GM18951 (cell line): ENCODE results near the gene IBA57.
"Not testable (repeated sequence)": the region's sequence is repeated elsewhere in the genome, so short reads cannot be mapped to it uniquely, and the experiment has no call there.

Experiments
- POLR2A ChIP-seq: IDR thresholded peaks from 4 replicates; pipeline ENCODE4 v1.6.1; 2011; ENCODE audit warnings: mild to moderate bottlenecking; ENCODE audit not compliant: insufficient read length, insufficient read depth; ENCODE audit errors: extremely low read depth
- in situ Hi-C: fragments of 300-500 bp; cut with MboI; formaldehyde crosslinking; loops from one replicate; pipeline ENCODE4 v1.12.0; 2022; ENCODE audit warnings: low sequenced_read_pairs, mixed read lengths, inconsistent platforms; ENCODE audit not compliant: unreplicated experiment

Gene IBA57

GRCh38 chr1:228176461-228177182 lies 11.0 kb downstream of the IBA57 start:
- in situ Hi-C loops, result no loop called here
- no peak for TF ChIP-seq POLR2A

- in situ Hi-C loops, result no loop called here
- no peak for TF ChIP-seq POLR2A
Measured at GRCh38 chr1:228177183-228177475, 11.5 kb downstream of the IBA57 start.

- no peak for TF ChIP-seq POLR2A
- in situ Hi-C loops, result no loop called here
Measured at GRCh38 chr1:228177721-228178710, 12.4 kb downstream of the IBA57 start.

GRCh38 chr1:228178737-228179684 lies 13.4 kb downstream of the IBA57 start:
- TF ChIP-seq POLR2A, result no peak
- in situ Hi-C loops, result no loop called here

- no peak for TF ChIP-seq POLR2A
- in situ Hi-C loops, result no loop called here
Measured at GRCh38 chr1:228180271-228180958, 14.8 kb downstream of the IBA57 start.

GRCh38 chr1:228180959-228181644 lies 15.5 kb downstream of the IBA57 start:
- no peak for TF ChIP-seq POLR2A
- in situ Hi-C loops, result no loop called here

GRCh38 chr1:228181645-228182034 lies 16.0 kb downstream of the IBA57 start:
- in situ Hi-C loops, result no loop called here
- no peak for TF ChIP-seq POLR2A

GRCh38 chr1:228182296-228183030 lies 16.9 kb downstream of the IBA57 start:
- in situ Hi-C loops, result no loop called here
- no peak for TF ChIP-seq POLR2A

- in situ Hi-C loops, result no loop called here
- no peak for TF ChIP-seq POLR2A
Measured at GRCh38 chr1:228184152-228184551, 18.5 kb downstream of the IBA57 start.

- in situ Hi-C loops, result no loop called here
- no peak for TF ChIP-seq POLR2A
Measured at GRCh38 chr1:228185641-228185965, 20.0 kb downstream of the IBA57 start.

GRCh38 chr1:228188249-228188648 lies 22.6 kb downstream of the IBA57 start:
- in situ Hi-C loops, result not testable (repeated sequence)
